ENCODE data around the gene STK36.
A peak's percentile ranks its signal among the peaks of the same experiment; 100 is the strongest.

Gene STK36

GRCh38 chr2:218671654-218672566, at the start of gene STK36, which contains the start of gene RNF25:
TSS of gene STK36 (plus strand) at chr2:218672086. CDS start at chr2:218672830, 744 bp downstream.
TSS of gene RNF25 (minus strand) at chr2:218672002. CDS start at chr2:218671970, 32 bp downstream.
- peak; percentile 97 for DNase-seq (ENCODE audit: low spot score)

DNA sequence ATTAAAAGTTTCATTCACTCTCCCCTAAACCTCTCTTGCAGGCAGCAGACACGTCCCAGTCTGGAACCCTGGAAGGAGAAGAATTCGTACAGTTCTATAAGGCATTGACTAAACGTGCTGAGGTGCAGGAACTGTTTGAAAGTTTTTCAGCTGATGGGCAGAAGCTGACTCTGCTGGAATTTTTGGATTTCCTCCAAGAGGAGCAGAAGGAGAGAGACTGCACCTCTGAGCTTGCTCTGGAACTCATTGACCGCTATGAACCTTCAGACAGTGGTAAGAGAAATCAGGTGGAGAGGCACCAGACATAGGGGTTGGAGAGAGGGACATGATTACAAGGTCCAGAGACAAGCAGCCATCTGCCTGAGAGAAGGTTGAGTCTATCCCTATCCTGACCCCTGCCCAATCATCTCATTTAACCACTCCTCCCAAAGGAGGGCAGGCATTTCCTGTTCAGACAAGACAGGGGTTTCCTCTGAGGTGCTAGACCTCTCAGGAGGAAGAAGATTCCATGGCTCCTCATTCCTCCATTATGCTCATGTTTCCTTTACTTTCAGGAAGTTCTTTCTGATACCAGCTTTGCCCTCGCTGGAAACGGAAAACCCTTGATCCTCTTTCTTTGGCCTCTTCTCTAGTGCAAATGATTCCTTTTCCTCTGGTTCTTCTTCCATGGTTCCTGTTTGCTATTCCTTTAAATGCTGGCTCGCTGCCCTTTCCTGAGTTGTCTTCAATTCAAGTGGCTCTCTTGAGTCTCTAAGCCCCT, 49.1 kb upstream of the STK36 start:
- no peak for DNase-seq (ENCODE audit: low spot score)

GRCh38 chr2:218623366-218623705, 48.5 kb upstream of the STK36 start:
- no peak for DNase-seq (ENCODE audit: low spot score)

DNA sequence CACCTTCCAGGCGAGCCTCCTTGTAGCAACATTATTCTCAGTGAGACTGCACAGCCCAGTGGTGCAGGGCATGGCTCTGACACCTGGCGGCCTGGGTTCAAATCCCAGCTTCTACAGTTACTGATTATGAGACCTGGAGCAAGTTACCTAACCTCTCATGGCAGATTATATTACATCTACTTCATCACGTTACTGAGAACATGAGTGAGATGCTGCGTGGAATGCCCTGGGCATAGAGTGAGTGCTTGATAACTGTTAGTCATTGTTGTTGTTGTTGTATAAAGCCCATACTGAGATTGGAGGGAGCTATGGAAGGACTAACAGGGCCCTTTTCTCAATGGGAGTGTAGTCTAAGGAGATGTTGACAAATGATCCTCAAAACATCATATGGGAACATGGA, 45.5 kb upstream of the STK36 start:
- DNase-seq (ENCODE audit: low spot score) = no peak

DNA sequence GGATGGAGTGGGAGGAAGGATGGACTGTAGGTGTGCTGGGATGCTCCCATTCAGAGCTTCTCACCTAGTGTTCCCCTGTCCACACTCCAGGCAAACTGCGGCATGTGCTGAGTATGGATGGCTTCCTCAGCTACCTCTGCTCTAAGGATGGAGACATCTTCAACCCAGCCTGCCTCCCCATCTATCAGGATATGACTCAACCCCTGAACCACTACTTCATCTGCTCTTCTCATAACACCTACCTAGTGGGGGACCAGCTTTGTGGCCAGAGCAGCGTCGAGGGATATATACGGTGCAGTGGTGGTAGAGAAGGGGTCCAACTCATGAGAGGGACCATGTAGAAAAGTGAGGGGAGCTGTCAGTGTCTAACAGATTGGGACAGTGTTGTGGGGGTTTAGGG, 43.9 kb upstream of the STK36 start:
- DNase-seq (ENCODE audit: low spot score) = no peak

DNA sequence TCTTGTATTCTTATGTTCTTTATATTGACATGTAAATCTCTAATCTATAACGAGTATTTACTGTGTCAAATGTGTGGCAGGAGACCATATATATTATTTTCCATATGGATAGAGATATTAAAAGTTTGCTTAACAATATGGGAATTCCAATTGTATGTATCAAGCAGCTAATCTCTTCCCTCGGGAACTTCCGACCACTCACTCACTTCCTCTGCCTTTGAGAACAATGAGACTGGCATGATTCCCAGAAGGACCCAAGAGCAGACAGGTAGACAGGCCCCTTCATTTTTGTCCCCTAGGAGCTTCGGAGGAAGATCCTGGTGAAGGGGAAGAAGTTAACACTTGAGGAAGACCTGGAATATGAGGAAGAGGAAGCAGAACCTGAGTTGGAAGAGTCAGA, 40.0 kb upstream of the STK36 start:
- DNase-seq (ENCODE audit: low spot score) = no peak

DNA sequence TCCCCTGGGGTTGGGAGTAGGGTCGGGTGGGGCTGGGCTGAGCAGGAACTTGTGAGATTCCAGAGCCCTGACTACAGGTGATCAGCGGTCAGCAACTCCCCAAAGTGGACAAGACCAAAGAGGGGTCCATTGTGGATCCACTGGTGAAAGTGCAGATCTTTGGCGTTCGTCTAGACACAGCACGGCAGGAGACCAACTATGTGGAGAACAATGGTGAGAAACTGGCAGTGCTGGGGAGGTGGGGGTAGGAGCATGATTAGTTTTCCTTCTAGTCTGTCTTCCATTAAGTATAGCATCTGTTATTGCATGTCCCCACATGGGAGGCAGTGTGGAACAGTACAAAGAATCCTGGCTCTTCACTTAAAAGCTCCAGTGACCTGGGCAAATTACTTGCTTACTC, 36.2 kb upstream of the STK36 start:
- DNase-seq (ENCODE audit: low spot score) = no peak

DNA sequence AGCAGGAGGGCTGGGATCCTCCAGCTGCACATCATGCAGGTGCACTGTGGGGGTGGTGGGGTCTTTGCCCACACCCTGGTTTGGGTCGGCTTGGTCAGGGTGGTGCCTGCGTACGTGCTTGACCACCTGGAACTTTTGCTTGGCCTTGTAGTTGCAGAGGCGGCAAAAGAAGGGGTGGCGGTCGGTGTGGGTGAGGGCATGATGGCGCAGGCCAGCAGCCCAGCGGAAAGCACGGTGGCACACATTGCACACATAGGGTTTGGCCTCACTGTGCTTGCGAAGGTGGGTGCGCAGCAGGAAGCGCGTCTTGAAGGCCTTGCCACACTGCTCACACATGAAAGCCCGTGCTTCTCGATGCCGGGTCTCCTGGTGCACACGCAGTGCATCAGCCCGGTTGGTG, 33.5 kb upstream of the STK36 start:
- no peak for DNase-seq (ENCODE audit: low spot score)

GRCh38 chr2:218642121-218642656, 29.7 kb upstream of the STK36 start:
- no peak for DNase-seq (ENCODE audit: low spot score)

- DNase-seq (ENCODE audit: low spot score) = no peak
Measured at GRCh38 chr2:218642786-218643185, 29.1 kb upstream of the STK36 start.

DNA sequence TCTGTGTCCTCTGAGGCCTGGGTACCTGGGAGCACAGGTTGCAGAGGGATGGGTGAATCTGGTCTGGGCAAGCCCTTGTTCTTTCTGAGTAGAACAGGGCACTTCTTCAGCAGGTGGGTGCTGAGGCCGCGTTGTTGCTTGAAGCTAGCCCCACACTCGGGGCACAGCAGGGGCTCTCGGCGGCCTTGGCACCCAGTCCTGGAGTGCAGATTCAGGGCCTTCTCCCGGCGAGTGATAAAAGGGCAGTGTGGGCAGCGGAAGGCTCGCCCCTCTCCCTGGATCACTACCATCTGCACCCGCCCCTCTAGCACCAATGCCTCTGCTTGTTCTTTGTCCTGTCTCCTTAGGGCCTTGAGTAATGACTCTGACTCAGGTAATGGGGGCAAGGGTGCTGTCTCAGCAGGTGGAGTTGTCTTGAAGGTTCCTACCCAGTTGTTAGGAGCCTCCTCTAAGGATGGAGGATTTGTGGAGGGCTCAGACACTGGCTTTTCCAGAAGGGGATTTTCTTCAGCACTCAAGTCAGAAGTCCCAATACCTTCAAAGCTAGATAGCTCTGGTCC, 28.1 kb upstream of the STK36 start:
- DNase-seq (ENCODE audit: low spot score) = no peak

- no peak for DNase-seq (ENCODE audit: low spot score)
Measured at GRCh38 chr2:218644721-218645120, 27.2 kb upstream of the STK36 start.

GRCh38 chr2:218645126-218645525, 26.8 kb upstream of the STK36 start:
- DNase-seq (ENCODE audit: low spot score) = peak; percentile 53

GRCh38 chr2:218648088-218648786, 23.6 kb upstream of the STK36 start:
- peak; percentile 80 for DNase-seq (ENCODE audit: low spot score)

DNA sequence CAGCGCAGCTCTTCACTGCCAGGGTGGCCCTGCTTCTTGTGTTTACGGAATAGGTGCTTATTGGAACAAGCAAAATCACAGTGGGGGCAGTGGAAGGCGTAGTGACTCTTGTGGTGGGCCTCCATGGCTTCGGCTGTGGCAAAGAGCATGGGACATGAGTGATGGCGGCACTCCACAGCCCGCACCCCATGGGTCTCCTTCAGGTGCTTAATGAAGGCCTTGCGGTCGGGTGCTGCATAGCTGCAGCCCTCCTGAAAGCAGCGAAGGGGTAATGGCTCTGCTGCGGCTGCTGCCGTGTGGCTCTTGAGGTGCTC, 23.1 kb upstream of the STK36 start:
- no peak for DNase-seq (ENCODE audit: low spot score)

DNA sequence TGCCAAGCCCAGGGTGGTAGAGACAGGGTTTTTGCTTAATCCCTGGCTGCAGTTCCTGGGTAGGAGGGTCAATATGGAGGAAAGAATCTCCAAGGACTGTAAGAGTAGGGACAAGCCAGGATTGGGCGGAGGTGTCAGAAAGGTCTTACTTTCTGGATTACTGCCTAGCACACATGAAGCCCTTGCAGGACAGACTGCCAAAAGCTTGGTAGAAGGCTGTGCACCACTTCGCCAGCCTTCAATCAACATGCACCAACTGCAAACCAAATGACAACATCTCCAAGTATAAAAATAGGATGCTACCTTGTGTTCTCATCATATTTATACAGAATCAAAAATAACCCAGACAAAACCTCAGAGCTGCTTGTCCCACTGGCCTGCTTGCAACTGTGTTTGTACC, 16.1 kb upstream of the STK36 start:
- no peak for DNase-seq (ENCODE audit: low spot score)

DNA sequence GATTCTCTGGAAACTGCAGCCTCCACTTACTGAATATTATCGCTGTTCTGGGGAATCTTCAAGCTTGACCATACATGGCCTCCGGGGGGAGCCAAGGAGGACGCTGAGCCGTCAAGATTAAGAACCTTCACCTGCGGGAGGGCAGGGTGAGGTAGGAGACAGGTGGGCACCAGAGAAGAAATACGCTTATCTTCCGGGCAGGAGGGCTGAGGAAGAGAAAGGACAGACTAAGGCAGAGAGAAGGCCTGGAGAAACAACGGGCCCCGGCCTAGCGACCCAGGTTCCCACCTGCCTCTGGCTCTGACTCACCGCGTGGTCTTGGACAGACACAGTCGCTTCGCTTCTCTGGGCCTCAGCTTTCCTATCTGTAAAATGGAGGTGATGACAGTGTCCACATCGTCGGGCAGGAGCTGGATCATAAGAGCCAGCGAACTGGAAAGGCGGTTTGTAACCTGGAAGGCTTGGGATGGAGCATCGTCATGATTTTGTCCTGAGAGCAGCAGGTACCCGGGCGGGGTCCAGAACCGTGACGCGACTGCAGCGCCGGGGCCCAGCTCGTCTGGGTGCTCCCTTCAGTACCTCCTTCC, 13.1 kb upstream of the STK36 start:
- DNase-seq (ENCODE audit: low spot score) = peak; percentile 72

DNA sequence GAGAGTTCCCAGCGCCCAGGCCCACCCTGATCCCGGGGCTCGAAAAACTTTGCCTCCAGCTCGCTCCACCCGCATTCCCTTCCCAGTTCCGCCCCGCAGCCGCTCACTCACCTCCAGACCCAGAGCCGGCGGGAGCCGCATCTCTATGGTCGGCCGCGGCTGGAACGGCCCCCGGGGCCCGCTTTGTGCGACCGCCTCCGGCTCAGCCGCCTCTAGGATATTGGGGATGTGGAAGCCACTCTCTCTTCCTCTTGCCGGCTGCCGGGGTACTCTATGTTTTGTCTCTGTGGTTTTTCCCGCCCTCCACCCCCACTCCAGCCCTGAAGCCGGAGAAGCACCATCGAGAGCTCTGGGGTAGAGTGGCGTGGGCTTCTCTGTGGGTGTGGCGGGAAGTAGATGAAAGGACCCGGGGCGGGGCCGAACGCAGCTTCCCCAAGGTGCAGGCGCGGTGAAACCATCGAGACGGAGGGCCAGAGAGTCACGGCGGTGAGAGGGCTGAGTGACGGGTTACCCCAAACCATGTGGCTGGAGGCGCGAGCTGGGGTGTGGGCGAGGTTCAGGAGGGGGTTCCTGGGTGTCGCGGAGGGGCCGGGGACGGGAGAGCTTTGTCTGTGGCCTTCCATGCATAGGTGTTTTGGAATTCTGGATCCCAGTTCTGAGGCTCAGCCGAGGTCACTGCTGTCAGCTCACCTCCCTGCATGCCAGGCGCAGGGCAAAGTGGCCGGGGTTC, 12.5 kb upstream of the STK36 start, which contains the start of the genes BCS1L and ZNF142:
TSS of gene BCS1L (plus strand) at position 426 of the 730 bp plus-strand sequence. CDS start 1,305 bp downstream, outside the sequence.
TSS of gene ZNF142 (minus strand) at position 366 of the 730 bp plus-strand sequence. CDS start 3,194 bp downstream, outside the sequence.
- DNase-seq (ENCODE audit: low spot score) = peak; percentile 94

GRCh38 chr2:218659988-218660358, 11.9 kb upstream of the STK36 start:
- no peak for DNase-seq (ENCODE audit: low spot score)

DNA sequence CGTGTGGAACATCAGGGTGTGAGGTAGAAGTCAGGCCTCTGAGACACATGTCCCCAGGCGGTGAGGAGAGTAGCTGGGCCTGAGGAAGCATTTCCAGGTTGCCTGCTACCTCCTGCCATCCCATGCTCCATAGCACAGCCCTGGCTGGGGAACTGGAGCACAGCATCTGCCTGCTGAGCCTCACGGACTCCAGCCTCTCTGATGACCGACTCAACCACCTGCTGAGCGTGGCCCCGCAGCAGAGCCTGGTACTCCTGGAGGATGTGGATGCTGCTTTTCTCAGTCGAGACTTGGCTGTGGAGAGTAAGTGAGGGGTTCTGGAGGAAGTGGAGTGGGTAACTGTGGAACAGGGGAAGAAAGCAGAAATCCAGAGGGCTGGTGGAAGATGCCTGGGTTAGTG, 9.5 kb upstream of the STK36 start:
- DNase-seq (ENCODE audit: low spot score) = no peak

DNA sequence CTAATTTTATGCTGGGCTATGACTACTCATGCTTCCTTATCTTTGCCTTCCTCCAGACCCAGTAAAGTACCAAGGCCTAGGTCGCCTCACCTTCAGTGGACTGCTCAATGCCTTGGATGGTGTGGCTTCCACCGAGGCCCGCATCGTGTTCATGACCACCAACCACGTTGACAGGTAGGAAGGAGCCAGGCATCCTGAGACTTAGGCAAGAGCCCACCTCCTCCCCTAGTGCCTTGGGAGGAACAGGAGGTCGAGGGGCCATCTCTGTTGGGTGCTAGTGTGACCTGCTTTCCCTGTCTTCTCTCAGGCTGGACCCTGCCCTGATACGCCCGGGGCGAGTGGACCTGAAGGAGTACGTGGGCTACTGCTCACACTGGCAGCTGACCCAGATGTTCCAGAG, 9.1 kb upstream of the STK36 start:
- DNase-seq (ENCODE audit: low spot score) = no peak

Measured in GM03348 (cell line).